ENCODE results near the gene DEPP1.

The DEPP1 gene

DNA sequence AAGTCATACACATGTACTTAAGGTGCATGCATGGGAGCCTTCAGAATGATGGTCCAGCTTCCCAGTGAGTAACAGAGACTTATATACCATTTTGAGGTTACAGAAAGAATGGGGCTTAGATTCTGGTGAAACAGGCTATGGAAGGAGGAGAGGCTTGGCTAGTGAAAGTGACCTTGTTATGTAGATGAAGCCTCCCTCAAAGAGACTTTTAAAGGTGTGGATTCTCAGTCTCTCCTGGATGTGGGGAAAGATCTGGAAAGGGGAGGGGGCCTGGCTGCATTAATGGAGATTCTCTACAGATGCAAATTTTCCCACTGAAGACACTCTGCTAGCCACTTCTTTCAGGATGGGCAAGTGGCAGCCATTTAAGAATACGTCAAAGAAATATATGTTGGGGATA lies 13.5 kb downstream of the DEPP1 start:
- no peak for DNase-seq

- DNase-seq, result no peak
Measured at GRCh38 chr10:44963772-44964633, 14.6 kb downstream of the DEPP1 start.

- no peak for DNase-seq
Measured at GRCh38 chr10:44962870-44963738, 15.5 kb downstream of the DEPP1 start.

DNA sequence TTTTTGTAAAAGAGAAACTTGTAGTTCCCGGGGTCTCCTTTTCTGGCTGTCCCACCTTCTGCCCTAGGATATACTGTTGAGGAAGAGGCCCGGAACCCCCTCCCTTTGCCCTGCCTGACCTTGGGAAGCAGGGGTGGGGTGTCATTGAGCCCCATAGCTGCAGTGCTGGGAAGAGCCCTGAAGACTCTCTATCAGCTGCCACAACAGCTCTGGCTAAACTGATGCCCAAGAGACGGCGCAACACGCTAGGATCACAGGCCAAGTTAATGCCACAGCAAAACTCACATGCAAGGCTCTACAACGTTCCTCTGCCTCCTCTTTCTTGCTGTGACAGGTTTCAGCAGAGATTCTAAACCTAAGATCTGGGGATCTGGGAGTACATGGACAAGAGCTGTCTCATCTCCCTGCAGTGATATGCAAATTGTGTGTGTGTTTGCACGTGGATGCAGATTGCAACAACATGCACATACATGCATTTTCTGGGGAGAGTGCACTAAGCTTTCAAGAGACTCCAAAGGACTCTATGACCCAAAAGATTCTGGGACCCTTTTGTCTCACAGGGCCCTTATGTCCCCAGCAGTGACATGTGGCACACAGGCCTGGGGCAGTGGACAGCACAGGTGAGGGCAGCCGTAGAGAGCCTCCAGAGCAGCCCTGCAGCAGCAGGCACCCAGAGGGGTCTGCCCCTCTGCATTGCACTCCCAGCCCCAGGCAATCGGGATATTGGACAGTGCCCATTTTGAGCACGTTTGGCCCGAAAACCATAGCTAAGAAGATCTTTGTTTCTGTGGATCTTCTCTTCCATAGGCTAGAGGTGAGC lies 16.5 kb downstream of the DEPP1 start:
- no peak for DNase-seq

GRCh38 chr10:44961230-44961571 lies 17.4 kb downstream of the DEPP1 start:
- DNase-seq, result no peak

- DNase-seq, result no peak
Measured at GRCh38 chr10:44960482-44961229, 18.0 kb downstream of the DEPP1 start.

- no peak for DNase-seq
Measured at GRCh38 chr10:44960088-44960460, 18.5 kb downstream of the DEPP1 start.

- DNase-seq, result peak; percentile 97
Measured at GRCh38 chr10:44959247-44960087, 19.1 kb downstream of the DEPP1 start, which contains the start of gene RASSF4. TSS of gene RASSF4 (plus strand) at chr10:44959802. CDS start at chr10:44970203, 10,401 bp downstream.

GRCh38 chr10:44958898-44959246 lies 19.7 kb downstream of the DEPP1 start:
- no peak for DNase-seq

DNA sequence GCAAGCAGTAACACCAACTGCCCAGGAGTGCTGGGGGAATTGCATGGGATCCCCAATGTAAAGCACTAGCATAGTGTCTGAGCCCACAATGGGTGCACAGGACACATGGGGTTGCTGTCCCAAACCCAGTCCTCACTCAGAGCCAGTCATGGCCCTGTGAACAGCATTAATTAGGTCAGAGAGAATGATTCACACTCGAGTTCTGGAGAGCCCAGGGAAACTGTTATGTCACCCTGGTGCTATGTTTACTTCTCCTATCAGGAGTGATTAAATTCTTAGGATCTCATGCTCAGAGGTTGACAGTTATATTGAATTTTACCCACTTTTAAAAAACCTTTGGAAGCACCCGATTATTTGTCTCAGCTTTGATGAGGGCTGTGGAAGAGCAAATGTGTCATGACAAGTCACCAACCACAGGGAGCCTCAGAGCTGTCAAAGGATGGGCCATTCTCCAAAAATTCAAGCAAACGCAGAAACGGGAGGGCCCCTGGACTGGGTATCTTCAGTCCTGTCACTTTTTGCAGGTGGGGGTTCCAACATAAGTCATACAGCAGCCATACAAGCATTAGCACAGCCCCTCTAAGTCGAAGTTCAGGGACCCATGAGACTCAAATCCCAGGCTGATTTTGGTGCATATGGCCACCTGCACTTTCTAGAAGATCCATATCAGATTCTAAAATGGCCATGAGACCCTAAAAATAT lies 20.3 kb downstream of the DEPP1 start:
- DNase-seq, result no peak

DNA sequence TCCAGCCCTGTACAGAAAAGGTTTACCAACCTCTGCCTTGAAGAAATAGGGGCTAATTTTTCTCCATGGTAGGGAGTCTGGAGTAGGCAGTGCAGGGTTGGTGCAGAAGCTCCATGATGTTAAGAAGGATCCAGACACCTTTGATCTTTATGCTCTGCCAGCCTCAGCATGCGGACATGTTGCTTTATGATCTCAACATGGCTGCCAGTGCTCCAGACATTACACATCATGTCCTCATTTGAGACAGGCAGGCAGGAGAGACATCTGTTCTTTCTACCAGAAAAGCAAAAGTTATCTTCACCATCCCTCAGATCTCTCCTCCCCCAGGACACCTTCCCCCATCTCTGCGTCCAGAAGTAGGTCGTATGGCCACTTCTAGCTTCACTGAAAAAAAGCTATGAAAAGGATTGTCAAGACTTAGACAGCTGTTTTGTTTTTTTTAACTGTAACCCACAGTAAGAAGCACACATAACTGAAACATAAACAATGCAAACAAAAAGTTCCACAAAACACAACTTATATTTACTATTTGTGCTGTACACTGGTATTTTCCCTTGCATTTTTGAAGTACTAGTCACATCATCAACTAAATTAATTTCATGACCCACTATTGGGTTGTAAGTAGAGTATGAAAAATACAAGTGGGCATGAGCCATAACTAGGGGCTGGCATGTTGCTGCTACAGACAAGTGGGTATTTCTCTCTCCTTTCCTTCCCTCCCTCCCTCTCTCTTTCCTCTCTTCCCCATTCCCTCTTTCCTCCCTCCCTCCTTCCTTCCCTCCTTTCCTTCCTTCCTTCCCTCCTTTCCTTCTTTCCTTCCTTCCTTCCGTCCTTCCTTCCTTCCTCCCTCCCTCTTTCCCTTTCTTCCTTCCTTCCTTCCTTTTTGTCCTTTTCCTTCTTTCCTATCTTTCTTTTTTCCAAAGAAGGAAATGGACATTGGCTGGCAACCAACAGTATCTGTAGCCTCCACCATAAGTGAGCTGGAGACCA lies 21.6 kb downstream of the DEPP1 start:
- DNase-seq, result no peak

GRCh38 chr10:44956226-44956625 lies 22.4 kb downstream of the DEPP1 start:
- DNase-seq, result no peak

- no peak for DNase-seq
Measured at GRCh38 chr10:44955413-44956070, 23.1 kb downstream of the DEPP1 start.

DNA sequence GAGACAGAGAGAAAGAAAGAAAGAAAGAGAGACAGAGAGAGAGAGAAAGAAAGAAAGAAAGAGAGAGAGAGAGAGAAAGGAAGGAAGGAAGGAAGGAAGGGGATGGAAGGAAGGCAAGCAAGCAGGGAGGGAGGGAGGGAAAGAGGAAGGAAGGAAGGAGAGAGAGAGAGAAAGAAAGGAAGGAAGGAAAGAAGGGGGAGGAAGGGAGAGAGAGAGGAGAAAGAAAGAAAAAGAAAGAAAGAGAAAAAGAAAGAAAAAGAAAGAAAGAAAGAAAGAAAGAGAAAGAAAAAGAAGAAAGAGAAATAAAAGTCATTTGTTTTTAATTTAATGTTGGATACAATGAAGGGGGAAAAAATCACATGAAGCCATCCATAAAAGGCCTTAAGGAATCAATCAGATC lies 23.6 kb downstream of the DEPP1 start:
- no peak for DNase-seq

DNA sequence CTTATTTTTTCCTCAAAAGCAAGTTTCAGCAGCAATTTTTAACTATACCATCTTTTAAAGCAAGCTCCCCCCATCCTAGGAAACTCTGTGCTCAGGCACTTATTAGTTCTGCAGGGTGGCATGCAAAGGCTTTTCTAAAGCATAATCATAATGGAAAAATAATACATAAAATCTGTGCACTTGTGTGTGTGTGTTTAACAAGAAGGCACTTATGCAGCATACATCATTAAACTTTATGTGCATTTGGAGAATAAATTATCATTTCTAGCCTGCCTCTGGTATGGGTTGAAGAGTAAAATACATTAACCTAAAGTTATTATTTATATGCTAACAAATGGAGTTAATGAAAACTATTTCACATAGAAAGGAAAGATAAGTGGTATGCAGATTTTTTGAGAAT lies 24.6 kb downstream of the DEPP1 start:
- DNase-seq, result no peak

DNA sequence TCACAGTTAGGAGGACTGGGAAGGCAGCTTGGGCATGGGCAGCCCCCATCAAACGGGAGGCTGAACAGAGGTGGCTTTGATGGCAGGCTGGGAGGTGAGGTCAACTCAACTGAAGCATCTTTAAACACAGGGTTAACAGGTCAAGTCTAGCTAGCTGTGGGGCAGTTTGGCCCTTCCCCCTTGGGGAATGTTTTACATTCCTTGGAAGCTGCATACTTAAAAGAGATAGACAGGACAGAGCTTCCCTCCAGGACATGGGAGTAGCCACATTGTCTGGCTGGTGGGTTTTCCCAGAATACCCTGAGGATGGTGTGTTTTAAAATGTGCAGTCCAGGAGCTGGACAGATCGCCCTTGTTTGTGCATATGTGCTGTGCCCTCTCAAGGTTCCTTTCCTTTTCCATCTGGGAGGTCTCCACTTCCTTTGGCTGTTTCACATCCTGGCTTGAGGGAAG lies 25.8 kb downstream of the DEPP1 start:
- DNase-seq, result no peak

DNA sequence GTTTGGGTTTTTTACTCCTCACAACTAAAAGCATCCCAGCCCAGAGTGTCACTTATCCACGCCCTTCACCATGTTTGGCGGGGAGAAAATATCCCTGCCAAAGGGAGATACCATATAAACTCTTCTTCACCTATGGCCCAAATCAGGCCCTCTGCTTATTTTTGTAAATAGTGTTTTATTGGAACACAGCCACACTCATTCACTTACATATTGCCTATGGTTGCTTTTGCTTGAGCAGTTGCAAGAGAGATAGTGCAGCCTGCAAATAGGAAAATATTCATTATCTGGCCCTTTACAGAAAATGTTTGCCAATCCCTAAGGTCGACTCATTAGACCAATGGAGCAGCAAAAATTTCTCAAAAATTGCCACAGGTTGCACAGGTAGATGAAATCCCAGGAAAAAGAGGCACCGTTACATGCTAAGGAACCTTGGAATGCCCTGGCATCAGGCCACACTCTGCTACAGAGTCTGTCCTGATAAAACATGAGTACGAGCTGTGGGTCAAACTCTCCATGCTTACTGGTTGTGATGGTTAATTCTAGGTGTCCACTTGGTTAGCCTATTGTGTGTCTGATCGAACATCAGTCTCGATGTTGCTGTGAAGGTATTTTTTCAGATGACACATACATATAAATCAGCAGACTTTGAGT lies 26.9 kb downstream of the DEPP1 start:
- DNase-seq, result no peak

Data from activated effector memory CD4-positive, alpha-beta T cell treated with anti-CD3 and anti-CD28 coated beads, Interleukin-2, amount 50 U/mL, for 16 hours (primary cell).